Measurements from ENCODE around the gene PARVA.
"Not testable (repeated sequence)": the region's sequence is repeated elsewhere in the genome, so short reads cannot be mapped to it uniquely, and the experiment has no call there.

The PARVA gene, protein sequence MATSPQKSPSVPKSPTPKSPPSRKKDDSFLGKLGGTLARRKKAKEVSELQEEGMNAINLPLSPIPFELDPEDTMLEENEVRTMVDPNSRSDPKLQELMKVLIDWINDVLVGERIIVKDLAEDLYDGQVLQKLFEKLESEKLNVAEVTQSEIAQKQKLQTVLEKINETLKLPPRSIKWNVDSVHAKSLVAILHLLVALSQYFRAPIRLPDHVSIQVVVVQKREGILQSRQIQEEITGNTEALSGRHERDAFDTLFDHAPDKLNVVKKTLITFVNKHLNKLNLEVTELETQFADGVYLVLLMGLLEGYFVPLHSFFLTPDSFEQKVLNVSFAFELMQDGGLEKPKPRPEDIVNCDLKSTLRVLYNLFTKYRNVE

DNA sequence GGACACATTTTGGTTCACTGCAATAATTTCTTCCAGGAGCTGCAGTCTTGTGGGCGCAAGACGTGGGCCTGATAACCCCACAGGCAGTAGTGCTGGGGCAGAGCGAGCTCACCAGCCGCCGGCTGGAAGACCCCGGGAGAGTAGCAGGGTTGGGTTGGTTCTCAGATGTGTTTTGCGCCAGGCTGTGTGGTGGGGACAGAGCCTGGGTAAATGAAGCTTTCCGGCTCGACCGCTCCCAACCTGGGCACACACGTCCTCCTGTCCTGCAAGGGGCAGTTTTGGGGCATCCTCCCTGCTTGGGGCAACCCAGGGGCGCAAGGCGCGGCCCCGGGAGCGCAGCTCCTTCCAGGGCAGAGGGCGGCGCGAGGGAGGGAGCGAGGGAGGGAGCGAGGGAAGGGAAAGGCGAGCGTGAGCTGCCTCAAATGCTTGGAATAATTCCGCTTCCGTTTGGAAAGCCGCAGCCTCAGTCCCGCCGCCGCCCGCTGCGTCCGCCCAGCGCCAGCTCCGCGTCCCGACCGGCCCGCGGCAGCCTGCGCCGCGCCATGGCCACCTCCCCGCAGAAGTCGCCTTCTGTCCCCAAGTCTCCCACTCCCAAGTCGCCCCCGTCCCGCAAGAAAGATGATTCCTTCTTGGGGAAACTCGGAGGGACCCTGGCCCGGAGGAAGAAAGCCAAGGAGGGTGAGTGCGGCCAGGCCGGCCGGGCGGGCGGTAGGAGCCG is at the start of gene PARVA:
TSS of gene PARVA (plus strand) at position 466 of the 718 bp plus-strand sequence. CDS start at position 543, 77 bp downstream.
- DNase-seq (ENCODE audit: low read depth in 4 of 4, low spot score in 1 of 4), result no peak

DNA sequence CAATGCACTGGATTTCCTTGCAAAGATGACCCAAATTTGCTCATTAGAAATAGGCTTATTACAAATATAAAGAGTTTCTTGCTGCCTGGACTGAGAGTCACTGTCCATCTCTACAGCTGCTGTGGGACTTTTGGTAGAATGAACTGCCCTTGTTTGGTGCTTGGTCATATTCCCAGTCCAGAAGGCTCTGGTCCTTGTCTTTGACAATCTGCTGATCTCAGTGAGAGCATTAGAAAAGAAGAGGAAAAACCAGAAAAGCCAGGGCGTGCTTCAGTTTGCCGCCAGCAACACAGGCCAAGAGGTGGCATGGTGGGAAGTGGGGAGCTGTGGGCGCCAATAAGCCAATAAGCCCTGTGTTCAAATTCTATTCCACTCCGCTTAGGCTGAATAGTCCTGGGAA is 48.2 kb upstream of the PARVA start:
- DNase-seq (ENCODE audit: low read depth in 4 of 4, low spot score in 1 of 4), result no peak

DNA sequence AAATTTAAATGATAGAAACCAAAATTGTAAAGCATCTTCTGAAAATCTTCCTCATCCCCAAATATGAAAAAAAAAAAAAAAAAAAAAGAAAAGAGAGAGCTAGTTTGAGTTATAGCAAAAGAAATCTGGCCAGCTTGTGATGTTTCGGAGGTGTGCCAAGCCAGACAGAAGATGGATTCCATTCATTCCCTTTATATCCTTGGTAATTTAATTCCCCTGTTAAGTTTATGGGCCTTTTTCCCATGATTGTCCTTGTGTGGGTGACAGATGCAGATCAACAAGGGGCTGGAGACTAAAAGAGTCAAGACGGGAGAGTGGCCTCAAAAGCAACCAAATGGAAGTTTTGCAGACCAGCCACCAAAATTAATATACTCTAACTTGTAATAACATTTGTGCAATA is 47.6 kb upstream of the PARVA start:
- no peak for DNase-seq (ENCODE audit: low read depth in 4 of 4, low spot score in 1 of 4)

DNA sequence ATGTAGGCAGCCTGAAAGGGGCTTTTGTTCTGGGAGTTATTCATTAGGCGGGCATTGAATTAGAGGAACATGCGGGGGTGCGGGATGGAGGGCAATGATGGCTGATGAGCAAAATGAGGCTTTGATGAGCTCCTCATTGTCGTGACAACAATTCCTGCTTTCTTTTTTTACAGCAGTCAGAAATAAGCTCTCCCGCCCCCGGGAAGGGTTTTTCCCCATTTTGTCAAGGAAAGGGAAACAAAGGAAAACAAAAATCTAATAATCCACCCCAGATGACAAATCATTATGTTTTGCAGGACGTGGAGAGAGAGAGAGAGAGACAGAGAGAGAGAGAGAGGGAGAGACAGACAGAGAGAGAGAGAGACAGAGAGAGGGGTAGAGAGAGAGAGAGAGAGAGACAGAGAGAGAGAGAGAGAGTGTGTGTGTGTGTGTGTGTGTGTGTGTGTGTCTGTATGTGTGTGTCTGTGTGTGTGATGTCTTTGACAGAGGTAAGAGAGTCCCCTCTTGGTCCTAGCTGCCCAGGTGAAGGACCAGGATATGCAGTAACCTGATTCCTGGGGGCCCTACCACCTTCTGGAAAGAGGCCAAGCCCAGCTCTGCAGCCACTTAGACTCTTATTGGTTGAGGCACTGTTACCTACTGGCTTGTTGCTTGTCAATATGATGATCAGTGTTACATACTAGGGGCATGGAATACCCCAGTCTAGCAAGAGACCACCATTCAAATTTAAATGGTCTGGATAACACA is 46.7 kb upstream of the PARVA start:
- DNase-seq (ENCODE audit: low read depth in 4 of 4, low spot score in 1 of 4), result no peak

DNA sequence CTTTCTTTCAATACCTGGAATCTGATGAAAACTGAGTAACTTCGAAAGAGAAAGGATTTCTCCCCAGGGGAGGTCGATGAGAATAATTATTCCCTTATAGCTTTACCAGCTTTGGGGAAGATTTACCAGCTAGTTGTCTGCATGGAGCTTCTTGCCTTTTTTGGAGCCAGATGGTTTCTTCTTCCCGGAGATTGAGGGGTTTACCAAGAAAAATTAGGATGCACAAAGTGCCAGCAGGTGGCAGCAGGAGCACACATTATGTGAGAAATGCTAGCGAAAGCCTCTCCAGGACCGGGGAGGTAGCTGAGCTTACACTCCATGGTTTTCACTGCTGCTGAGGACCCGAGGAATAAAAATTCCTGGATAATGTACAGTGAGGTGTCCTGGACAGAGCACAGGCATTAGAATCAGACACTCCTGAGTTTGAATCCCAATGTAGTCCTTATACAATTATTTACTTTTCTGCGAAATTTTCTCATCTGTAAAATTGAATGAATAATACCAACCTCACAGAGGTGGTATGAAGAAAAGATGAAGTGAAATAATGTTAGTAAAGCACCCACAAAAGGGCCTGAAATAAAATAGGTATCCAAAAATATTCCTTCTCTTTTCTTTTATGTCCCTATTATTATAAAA is 46.0 kb upstream of the PARVA start:
- DNase-seq (ENCODE audit: low read depth in 4 of 4, low spot score in 1 of 4), result peak; percentile 35 to 51 (median 45)

DNA sequence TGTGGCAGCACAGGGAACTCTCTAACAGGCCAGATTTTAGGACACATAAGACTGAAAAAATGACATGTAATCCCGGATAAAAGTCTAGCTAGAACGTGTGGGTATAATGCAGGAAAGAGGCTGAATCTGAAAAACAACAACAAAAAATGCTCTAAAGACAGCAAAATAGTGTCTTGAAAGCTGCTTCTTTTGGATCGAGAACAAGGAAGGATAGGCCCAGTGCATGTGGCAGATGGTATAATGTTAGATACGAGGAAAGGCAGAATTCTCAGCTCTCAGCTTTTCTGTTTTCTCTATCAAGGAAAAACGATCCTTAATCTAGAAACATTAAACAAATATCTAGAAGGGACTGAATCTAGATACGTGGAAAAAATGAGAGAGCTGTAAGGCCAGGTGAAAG is 33.8 kb upstream of the PARVA start:
- no peak for DNase-seq (ENCODE audit: low read depth in 4 of 4, low spot score in 1 of 4)

DNA sequence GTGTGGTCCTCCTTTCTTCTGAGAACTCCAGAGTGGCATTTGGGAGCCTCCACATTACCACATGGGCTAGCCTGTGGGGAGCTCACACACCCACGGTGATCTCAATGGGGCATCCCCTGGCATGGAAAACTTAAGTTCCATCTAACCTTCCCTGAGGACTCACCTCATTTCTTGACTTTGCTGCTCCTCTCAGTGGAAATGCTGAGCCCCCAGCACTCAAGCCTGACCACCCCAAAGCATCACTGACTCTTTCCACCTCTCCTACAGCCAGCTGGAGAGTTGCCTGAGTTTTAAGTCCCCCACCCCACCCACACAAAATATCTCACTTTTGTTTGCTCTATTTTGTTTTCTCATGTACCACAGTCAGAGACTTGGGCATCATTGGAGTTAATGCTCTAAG is 23.8 kb upstream of the PARVA start:
- no peak for DNase-seq (ENCODE audit: low read depth in 4 of 4, low spot score in 1 of 4)

DNA sequence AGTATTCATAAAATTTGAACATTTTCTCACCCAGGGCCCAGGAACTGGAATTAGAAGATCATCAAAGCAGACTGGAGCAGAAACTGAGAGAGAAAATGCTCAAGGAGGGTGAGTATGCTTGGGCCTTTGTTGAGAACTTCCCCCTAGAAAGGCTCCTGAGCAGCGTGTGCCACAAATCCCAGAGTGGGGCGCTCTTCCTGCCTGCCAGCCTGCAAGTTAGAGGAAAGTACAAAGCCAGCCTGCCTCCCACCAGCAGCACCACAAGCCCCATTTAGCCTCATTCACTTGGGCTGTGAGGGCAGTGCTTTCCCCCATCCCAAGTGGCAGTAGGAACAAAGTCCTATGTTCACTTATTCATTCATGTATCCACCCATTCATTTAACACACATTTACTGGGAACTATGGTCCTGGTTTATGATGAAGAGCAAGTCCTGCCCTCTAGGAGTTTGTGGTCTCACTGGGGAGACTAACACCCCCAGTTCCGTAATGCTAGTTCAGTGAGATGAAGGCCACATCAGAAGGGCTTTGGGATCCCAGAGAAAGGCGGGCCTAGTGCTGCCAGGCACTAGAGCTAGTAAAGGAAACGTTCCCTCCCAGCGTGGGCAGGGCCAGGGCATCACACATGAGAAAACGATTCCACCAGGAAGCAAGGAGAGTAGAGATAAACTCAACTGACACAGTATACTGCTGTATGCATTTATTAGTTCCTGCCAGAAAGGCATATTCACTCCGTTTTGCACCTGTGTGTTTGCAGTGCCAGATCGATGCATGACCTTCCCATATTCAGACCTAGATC is 22.4 kb upstream of the PARVA start:
- no peak for DNase-seq (ENCODE audit: low read depth in 4 of 4, low spot score in 1 of 4)

DNA sequence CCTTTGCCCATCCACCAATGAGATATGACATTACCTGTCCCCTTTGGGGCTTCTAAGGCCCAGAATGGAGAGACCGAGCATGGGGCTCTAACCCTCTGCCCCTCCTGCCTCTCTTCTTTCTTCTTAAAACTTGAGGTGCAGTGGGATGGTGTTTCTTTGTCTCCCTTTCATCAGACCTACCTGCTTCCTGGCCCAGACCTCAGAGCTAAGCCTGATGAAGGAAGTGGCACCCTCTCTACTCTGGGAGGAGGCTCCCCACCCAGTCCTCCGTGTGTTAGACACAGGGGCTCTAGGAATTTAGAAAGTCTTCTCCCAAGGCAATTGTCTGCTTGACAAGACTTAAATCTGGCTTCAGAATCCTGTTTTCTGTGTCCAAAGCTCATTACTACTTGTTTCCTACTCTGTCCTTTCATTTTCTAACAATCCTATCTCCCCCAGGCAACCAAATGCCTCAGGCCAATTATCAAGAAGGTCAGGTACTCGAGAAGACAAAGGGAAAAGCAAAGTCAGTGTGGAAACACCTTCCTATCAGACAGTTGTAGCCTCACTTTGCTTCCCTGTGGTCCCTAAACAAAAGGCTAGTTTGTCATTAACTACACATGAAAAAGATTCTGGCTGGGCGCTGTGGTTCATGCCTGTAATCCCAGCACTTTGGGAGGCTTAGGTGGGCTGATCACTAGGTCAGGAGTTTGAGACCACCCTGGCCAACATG is 20.3 kb upstream of the PARVA start:
- no peak for DNase-seq (ENCODE audit: low read depth in 4 of 4, low spot score in 1 of 4)

DNA sequence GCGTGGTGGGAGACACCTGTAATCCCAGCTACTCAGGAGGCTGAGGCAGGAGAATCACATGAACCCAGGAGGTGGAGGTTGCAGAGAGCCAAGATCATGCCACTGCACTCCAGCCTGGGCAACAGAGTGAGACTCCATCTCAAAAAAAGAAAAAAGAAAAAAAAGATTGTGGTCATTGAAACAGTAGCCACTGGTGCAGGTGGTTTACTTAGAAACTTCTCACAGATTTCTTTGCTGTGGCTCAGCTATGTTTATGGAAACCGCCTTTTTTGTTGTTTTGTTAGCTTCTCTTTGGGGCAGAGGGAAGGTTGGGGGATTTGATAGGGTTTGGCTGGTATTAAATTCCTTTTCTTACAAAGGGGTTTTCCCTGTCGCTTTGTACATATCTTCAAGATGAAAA is 19.7 kb upstream of the PARVA start:
- DNase-seq (ENCODE audit: low read depth in 4 of 4, low spot score in 1 of 4), result not testable (repeated sequence)

DNA sequence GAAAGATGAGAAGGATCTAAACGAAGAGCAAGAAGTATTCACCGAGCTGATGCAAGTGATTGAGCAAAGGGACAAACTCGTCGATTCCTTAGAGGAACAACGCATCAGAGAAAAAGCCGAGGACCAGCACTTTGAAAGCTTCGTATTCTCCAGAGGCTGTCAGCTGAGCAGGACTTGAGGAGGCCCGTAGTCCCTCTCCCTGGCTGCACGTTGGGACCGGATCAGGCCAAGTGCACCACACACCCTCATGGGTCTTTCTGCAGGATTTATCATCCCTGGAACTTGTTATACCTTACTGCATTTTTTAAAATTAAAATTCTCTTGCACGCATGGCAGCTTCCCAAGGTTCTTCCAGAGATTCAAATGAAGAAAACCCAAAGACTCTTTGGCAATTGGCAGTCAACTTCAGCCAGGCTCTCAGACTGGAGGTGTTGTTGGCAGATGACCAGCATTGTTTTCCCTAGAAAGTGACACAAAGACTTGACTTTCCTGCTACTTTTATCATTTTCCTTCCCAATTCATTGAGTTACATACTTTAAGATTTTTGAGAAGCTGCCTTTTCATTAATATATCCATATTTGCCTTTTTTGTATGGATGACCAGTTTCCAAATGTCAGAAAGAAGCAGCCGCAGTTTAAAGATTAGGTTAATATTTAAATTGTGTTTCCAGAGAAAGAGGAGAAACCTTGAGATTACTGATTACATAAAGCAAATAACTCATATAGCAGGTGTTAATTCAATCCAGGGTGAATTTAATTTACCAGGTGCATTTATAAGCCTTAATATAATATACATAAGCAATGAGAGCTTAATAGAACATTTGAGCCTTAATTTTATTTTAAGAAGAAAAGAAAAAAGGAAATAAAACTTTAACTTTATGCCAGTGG is 18.8 kb upstream of the PARVA start:
- DNase-seq (ENCODE audit: low read depth in 4 of 4, low spot score in 1 of 4), result no peak

DNA sequence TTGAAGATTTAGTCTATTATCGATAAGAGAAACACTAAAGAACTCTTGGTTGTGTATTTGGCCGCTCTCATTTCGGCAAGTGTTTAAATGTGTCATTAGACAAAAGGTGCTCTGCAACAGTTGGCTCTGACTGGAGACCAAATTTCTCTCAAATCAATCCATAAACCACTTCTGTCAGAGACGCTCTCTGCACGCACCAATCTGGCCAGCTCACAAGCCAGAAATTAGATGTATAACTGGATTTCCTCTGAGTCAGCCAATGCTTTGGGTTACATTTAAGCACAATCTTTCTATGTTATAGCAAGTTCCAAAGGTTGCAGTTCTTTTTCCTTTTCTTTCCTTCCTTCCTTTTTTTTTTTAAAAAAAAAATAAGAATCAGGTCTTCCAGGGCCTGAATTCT is 17.6 kb upstream of the PARVA start:
- no peak for DNase-seq (ENCODE audit: low read depth in 4 of 4, low spot score in 1 of 4)

DNA sequence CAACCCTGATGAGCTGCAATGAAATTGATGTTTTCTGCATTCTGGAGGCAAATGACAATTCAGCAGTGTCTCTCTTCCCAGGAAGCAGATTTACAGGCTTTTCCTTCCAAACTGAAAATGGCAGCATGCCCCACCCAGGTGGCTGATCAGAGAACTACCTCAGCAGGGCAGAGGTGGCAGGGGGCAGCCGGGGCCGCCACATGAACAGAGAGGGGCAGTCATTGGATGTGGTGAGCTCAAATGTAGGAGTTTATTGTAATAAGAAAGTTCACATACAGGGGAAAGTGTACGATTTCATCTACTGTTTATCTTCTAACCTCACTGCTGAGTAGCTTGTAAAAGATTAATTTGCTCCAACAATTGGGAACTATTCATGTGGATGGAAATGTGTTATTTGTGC is 15.7 kb upstream of the PARVA start:
- DNase-seq (ENCODE audit: low read depth in 4 of 4, low spot score in 1 of 4), result no peak

DNA sequence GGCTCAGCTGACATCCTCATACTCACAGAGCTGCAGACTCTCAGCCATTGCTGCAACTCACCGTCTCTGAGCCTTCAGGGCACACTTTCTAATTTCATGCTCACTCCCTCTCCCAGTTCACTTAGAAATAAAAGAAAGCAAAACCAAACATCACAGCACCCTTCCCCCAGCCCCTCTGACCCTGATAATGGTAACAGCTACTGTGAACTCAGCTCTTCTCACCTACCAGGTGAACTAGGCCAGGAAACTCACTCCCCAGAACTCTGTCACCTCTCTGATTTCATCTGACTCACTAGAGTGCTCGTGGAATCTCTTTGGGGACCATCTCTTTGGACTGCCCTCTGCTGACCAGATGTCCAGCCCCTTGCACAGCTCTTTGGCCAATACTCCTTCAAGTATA is 14.5 kb upstream of the PARVA start:
- DNase-seq (ENCODE audit: low read depth in 4 of 4, low spot score in 1 of 4), result no peak

DNA sequence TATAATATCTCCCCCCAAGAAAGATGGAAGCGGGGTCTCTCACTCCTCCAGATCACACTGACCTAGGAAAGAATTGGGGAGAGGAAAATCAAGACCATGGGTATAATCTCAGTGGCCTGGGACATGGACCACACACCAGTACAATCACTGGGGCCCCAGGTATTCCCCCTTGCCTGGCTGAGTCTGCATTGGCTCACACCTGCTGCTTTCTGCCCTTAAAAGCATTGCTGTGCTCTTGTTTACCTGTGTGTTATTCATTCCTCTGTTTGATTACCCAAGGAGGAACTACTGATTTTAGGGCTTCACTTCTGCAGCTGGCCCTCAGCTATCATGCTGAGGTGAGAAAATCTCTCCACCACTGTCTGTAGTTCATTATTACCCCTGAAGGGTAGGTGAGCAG is 14.0 kb upstream of the PARVA start:
- DNase-seq (ENCODE audit: low read depth in 4 of 4, low spot score in 1 of 4), result no peak

DNA sequence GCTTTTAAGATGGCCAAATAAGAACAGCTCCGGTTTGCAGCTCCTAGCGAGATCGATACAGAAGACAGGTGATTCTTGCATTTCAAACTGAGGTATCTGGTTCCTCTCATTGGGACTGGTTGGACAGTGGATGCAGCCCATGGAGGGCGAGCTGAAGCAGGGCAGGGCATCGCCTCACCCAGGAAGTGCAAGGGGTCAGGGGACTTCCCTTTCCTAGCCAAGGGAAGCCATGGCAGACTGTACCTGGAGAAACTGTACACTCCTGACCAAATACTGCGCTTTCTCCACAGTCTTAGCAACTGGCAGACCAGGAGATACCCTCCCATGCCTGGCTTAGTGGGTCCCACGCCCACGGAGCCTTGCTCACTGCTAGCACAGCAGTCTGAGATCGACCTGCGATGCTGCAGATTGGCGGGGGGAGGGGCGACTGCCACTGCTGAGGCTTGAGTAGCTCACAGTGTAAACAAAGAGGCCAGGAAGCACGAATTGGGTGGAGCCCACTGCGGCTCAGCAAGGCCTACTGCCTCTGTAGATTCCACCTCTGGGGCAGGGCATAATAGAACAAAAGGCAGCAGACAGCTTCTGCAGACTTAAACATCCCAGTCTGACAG is 11.3 kb upstream of the PARVA start:
- DNase-seq (ENCODE audit: low read depth in 4 of 4, low spot score in 1 of 4), result peak in 3 of 4 experiments; percentile 6 to 25 (median 7)

DNA sequence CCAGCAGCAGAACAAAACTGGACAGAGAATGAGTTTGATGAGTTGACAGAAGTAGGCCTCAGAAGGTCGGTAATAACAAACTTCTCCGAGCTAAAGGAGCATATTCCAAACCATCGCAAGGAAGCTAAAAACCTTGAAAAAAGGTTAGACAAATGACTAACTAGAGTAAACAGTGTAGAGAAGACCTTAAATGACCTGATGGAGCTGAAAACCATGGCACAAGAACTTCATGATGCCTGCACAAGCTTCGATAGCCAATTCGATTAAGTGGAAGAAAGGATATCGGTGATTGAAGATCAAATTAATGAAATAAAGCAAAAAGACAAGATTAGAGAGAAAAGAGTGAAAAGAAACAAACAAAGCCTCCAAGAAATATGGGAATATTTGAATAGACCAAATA is 10.3 kb upstream of the PARVA start:
- DNase-seq (ENCODE audit: low read depth in 4 of 4, low spot score in 1 of 4), result not testable (repeated sequence)

DNA sequence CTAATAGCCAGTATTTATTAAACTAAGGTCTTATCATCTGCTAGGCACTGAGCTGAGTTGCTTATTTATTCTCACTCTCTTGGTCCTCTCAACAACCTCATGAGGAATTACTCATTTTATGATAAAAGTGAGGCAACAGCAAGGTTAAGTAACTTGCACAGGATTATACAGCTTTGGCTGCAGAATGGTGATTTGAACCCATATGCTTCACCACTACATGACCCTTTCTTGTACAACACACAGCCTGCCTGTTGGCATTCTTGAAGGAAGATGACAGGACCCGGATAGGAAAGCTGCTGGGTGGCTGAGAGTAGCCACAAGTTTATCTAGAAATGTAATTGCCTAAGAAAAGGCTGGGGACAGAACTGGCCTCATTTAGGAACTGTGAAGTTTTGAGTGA is 5.3 kb upstream of the PARVA start:
- no peak for DNase-seq (ENCODE audit: low read depth in 4 of 4, low spot score in 1 of 4)

DNA sequence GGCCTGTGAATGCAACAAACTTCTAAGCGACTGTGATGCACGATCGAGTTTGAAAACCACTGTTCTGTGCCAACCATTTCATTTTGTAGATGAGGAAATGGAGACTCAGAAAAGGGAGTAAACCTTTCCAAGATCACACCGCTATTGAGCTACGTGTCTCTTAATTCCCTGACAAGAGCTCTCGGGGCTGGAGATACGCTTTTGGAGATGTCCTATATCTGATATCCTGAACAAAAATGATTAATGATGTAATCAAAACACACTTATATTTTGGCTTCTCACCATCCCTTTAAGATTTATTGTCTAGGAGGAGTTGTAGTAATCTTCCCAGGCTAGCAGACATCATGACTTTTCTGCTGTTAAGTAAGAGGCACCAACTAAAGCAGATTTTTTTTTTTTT is 1.7 kb upstream of the PARVA start:
- no peak for DNase-seq (ENCODE audit: low read depth in 4 of 4, low spot score in 1 of 4)

Measured in stimulated activated CD4-positive, alpha-beta T cell treated with anti-CD3 and anti-CD28 coated beads, Interleukin-1b, Interleukin-23, amount 100 ng/mL, for 24 hours (primary cell).